Type B pancreatic cell (in vitro differentiated cells): ENCODE data around the gene PRM2. TPM values are rescaled to one million over a fixed set of nuclear protein-coding genes. Genes with fewer than 3 reads are reported as not detected.

Source experiments
- DNase-seq: peaks from one replicate; pipeline ENCODE4 v3.0.0; 2021; ENCODE audit warnings: mixed read lengths; ENCODE audit not compliant: unreplicated experiment; ENCODE audit errors: extremely low spot score
- H3K27ac Mint-ChIP-seq: 2 replicates; pipeline ENCODE4 v1.8.0; 2021; ENCODE audit warnings: mild to moderate bottlenecking, mixed read lengths
- H3K27me3 Mint-ChIP-seq: 2 replicates; pipeline ENCODE4 v1.8.0; 2021; ENCODE audit warnings: mixed read lengths
- H3K36me3 Mint-ChIP-seq: 2 replicates; pipeline ENCODE4 v1.8.0; 2021; ENCODE audit warnings: mixed read lengths
- H3K4me1 Mint-ChIP-seq: one replicate; pipeline ENCODE4 v1.8.0; 2021; ENCODE audit warnings: mixed read lengths; ENCODE audit not compliant: unreplicated experiment
- H3K4me3 Mint-ChIP-seq: 2 replicates; pipeline ENCODE4 v1.8.0; 2021; ENCODE audit warnings: mild to moderate bottlenecking, mixed read lengths
- H3K9me3 Mint-ChIP-seq: 2 replicates; pipeline ENCODE4 v1.8.0; 2021; ENCODE audit warnings: mixed read lengths
- CTCF ChIP-seq: fragments of 200-600 bp; sonication (generic); conservative IDR thresholded peaks from 2 replicates; pipeline ENCODE4 v1.5.0; 2021; ENCODE audit warnings: antibody characterized with exemption, mild to moderate bottlenecking
- long read RNA-seq: library from polyadenylated mRNA; unstranded; transcript quantifications from one replicate; pipeline ENCODE4 v2.0.0, GENCODE V29; 2020
- total RNA-seq: library from RNA; stranded (reverse); gene quantifications from 2 replicates; pipeline ENCODE4 v1.2.1, GENCODE V29; 2021; ENCODE audit warnings: low replicate concordance

PRM2 gene
- not detected in 2 replicates for total RNA-seq
- long read RNA-seq: 0 reads

DNA sequence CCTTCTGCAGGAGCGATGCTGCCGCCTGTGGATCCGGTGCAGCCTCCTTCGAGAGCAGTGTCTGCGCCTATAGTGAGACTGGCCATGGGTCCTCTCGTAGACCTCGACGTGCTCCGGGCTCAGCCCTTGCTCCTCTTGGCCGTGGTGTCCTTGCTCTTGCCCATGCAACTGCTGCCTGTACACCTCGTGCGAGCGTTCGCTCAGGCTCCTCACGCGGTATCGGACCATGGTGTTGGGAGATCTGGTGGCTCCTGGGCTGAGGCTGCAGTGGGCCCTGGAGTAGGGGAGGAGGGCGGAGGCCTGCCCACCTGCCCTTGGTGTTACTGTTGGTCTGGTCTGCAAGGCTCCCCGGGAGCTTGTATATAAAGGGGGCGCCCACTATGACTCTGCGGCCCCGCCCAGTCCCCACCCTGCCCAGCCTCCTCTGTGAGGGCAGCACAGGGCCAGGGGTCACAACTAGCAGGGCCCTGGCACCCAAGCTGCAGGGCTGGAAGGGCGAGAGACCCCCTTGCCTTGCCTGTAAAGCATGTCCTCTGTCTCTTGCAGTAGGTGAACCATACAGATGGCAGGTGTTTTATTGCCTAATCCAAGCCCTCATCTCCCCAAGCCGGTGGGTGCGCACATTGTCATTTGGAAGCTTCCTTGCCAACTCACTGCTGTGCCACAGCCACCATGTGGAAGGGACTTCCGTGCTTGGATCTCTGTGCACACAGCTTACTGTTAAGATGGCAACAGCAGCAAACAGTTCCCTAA lies at the start of gene PRM2:
Gene PRM2 (minus strand): TSS at position 338 of the 753 bp plus-strand sequence. CDS start 110 bp downstream, at position 228.
- H3K4me3 Mint-ChIP-seq: no peak within 1 kb of the TSS
- no peak for DNase-seq
- no peaks in the 10 kb centered on the region for H3K36me3 Mint-ChIP-seq
- no peak within 1 kb of the TSS for H3K27ac Mint-ChIP-seq
- no peak for TF ChIP-seq CTCF
- H3K27me3 Mint-ChIP-seq: no peaks in the 10 kb centered on the region
- peaks cover 11% of the 10 kb centered on the region for H3K4me1 Mint-ChIP-seq
- H3K9me3 Mint-ChIP-seq: no peaks in the 10 kb centered on the region

- H3K27ac Mint-ChIP-seq: no peak overlapping the region
- H3K4me3 Mint-ChIP-seq: no peak overlapping the region
- no peaks in the 10 kb centered on the region for H3K36me3 Mint-ChIP-seq
- no peaks in the 10 kb centered on the region for H3K9me3 Mint-ChIP-seq
- no peak for TF ChIP-seq CTCF
- H3K27me3 Mint-ChIP-seq: no peaks in the 10 kb centered on the region
- peaks cover 21% of the 10 kb centered on the region for H3K4me1 Mint-ChIP-seq
- no peak for DNase-seq
Observed at GRCh38 chr16:11325404-11326083, 49.3 kb upstream of the PRM2 start.

DNA sequence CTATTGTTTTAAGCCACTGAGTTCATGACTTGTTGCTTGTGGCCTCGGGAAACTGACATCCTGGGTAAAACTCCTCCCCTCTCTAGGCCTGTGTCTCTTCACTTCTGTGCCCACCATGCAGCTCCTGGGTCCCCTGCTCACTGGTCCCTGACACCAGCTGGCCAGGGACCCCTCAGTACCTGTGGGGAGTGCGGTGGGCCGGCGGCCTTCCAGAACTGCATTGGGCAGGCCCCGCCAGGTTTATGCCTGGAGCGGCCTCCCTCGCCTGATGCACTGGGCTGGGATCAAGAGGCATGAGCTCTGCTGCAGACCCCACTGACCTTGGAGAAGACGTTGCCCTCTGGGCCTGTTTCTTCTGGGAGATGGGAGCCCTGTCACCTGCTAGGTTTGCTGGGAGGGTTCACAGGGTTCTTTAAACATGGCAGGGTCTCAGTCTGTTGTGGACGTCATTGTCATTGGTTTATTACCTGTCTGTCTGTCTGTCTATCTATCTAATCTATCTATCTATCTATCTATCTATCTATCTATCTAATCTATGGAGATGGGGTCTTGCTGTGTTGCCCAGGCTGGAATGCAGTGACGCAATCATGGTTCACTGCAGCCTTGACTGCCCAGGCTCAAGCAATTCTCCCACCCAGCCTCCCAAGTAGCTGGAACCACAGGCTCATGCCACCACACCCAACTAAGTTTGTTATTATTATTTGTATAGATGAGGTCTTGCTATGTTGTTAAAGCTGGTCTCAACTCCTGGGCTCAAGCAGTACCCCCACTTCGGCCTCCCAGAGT lies 47.5 kb upstream of the PRM2 start:
- Mint-ChIP-seq H3K4me1 (peaks cover 14% of the 10 kb centered on the region), H3K27ac (no peak overlapping the region), H3K9me3 (no peaks in the 10 kb centered on the region), H3K36me3 (no peaks in the 10 kb centered on the region), H3K4me3 (no peak overlapping the region), H3K27me3 (no peaks in the 10 kb centered on the region)
- no peak for TF ChIP-seq CTCF
- no peak for DNase-seq

GRCh38 chr16:11322823-11323222 lies 46.5 kb upstream of the PRM2 start:
- Mint-ChIP-seq H3K27me3 (no peaks in the 10 kb centered on the region), H3K27ac (no peak overlapping the region), H3K36me3 (no peaks in the 10 kb centered on the region), H3K4me1 (peaks cover 4% of the 10 kb centered on the region), H3K4me3 (no peak overlapping the region), H3K9me3 (no peaks in the 10 kb centered on the region)
- no peak for DNase-seq
- no peak for TF ChIP-seq CTCF

- no peak overlapping the region for H3K4me3 Mint-ChIP-seq
- no peak overlapping the region for H3K27ac Mint-ChIP-seq
- TF ChIP-seq CTCF: no peak
- no peaks in the 10 kb centered on the region for H3K27me3 Mint-ChIP-seq
- no peaks in the 10 kb centered on the region for H3K9me3 Mint-ChIP-seq
- peaks cover 1% of the 10 kb centered on the region for H3K4me1 Mint-ChIP-seq
- no peaks in the 10 kb centered on the region for H3K36me3 Mint-ChIP-seq
- no peak for DNase-seq
Observed at GRCh38 chr16:11321662-11322061, 45.4 kb upstream of the PRM2 start.
